DND-41 (cell line): ENCODE measurements around the gene SFMBT2.

Experiments
- CTCF ChIP-seq: IDR thresholded peaks from 2 replicates; pipeline ENCODE4 v1.5.1; 2012; ENCODE audit warnings: borderline replicate concordance, low read length, moderate library complexity, mild to moderate bottlenecking; ENCODE audit not compliant: poor library complexity, severe bottlenecking; ENCODE audit errors: extremely low read depth
- EZH2 ChIP-seq: IDR thresholded peaks from 3 replicates; pipeline ENCODE4 v1.6.1; 2012; ENCODE audit warnings: borderline replicate concordance, low read depth, mild to moderate bottlenecking, moderate library complexity, low read length, inconsistent platforms; ENCODE audit not compliant: severe bottlenecking

GRCh38 chr10:7170626-7171322 is 240.1 kb downstream of the SFMBT2 start:
- TF ChIP-seq CTCF (no peak), EZH2 (no peak)
